GM19193 (cell line): Measurements from ENCODE around the gene ATXN7L2.

Experiments
- POLR2A ChIP-seq: IDR thresholded peaks from 4 replicates; pipeline ENCODE4 v1.6.1; 2011; ENCODE audit not compliant: insufficient read depth, insufficient read length; ENCODE audit errors: extremely low read depth

ATXN7L2 gene

GRCh38 chr1:109472779-109473178 is 10.9 kb upstream of the ATXN7L2 start:
- TF ChIP-seq POLR2A: no peak

GRCh38 chr1:109474697-109475096 is 9.0 kb upstream of the ATXN7L2 start:
- TF ChIP-seq POLR2A: no peak

- no peak for TF ChIP-seq POLR2A
These were observed 8.4 kb upstream of the ATXN7L2 start for GRCh38 chr1:109475261-109475660.

GRCh38 chr1:109476825-109477224 is 6.9 kb upstream of the ATXN7L2 start:
- no peak for TF ChIP-seq POLR2A

GRCh38 chr1:109477821-109478220 is 5.9 kb upstream of the ATXN7L2 start:
- no peak for TF ChIP-seq POLR2A

- no peak for TF ChIP-seq POLR2A
These were observed 4.9 kb upstream of the ATXN7L2 start for GRCh38 chr1:109478806-109479205.

- TF ChIP-seq POLR2A: no peak
These were observed 4.4 kb upstream of the ATXN7L2 start for GRCh38 chr1:109479311-109479710.

- no peak for TF ChIP-seq POLR2A
These were observed 3.8 kb upstream of the ATXN7L2 start for GRCh38 chr1:109479901-109480300.

GRCh38 chr1:109481646-109482045 is 2.1 kb upstream of the ATXN7L2 start:
- no peak for TF ChIP-seq POLR2A

GRCh38 chr1:109482242-109482641 is 1.5 kb upstream of the ATXN7L2 start:
- TF ChIP-seq POLR2A: no peak

- TF ChIP-seq POLR2A: no peak
These were observed 674 bp upstream of the ATXN7L2 start for GRCh38 chr1:109482791-109483671.

- no peak for TF ChIP-seq POLR2A
These were observed 842 bp downstream of the ATXN7L2 start for GRCh38 chr1:109484519-109484975.

- TF ChIP-seq POLR2A: no peak
These were observed 1.3 kb downstream of the ATXN7L2 start for GRCh38 chr1:109485001-109485400.

- TF ChIP-seq POLR2A: no peak
These were observed 3.6 kb downstream of the ATXN7L2 start for GRCh38 chr1:109487261-109487660.

GRCh38 chr1:109488201-109488600 is 4.5 kb downstream of the ATXN7L2 start:
- no peak for TF ChIP-seq POLR2A

- TF ChIP-seq POLR2A: no peak
These were observed 5.0 kb downstream of the ATXN7L2 start for GRCh38 chr1:109488696-109489095.

- no peak for TF ChIP-seq POLR2A
These were observed 6.6 kb downstream of the ATXN7L2 start for GRCh38 chr1:109490029-109490933.

GRCh38 chr1:109490934-109491302 is 7.2 kb downstream of the ATXN7L2 start:
- no peak for TF ChIP-seq POLR2A
